ENCODE results near the gene CCDC12.
A peak's percentile ranks its signal among the peaks of the same experiment; 100 is the strongest.

GRCh38 chr3:46934498-46935167 lies 41.9 kb downstream of the CCDC12 start:
- TF ChIP-seq NFIC (IDR thresholded peaks at IDR 0.05) = peak; percentile 64
- TF ChIP-seq FOXM1 (IDR thresholded peaks at IDR 0.05; ENCODE audit: borderline replicate concordance, low read depth) = no peak
- TF ChIP-seq EP300 (IDR thresholded peaks at IDR 0.05; ENCODE audit: borderline replicate concordance) = peak; percentile 26; the same call in 1 of the 2 replicates
- TF ChIP-seq RAD21 (IDR thresholded peaks at IDR 0.05; ENCODE audit: low read depth) = no peak
- no peak for TF ChIP-seq REST (IDR thresholded peaks at IDR 0.05; ENCODE audit: low read depth)
- TF ChIP-seq CREB1 (IDR thresholded peaks at IDR 0.05; ENCODE audit: low read depth) = no peak
- no peak for TF ChIP-seq EGR1 (IDR thresholded peaks at IDR 0.05)
- TF ChIP-seq YY1 (IDR thresholded peaks at IDR 0.05; ENCODE audit: low read depth) = no peak
- TF ChIP-seq USF1 (IDR thresholded peaks at IDR 0.05) = no peak
- no peak for TF ChIP-seq TEAD4 (IDR thresholded peaks at IDR 0.05)
- no peak for TF ChIP-seq TAF1 (IDR thresholded peaks at IDR 0.05; ENCODE audit: low read depth)
- no peak; the same call in 1 of the 2 replicates for TF ChIP-seq MAX (IDR thresholded peaks at IDR 0.05)
- no peak for TF ChIP-seq CEBPB (IDR thresholded peaks at IDR 0.05)
